SK-N-DZ (cell line): ENCODE results near the gene MCM3.

ENCODE experiments used
- DNase-seq: peaks from one replicate; pipeline ENCODE4 v3.0.0-alpha.2; 2015; ENCODE audit warnings: low spot score

Gene MCM3

DNA sequence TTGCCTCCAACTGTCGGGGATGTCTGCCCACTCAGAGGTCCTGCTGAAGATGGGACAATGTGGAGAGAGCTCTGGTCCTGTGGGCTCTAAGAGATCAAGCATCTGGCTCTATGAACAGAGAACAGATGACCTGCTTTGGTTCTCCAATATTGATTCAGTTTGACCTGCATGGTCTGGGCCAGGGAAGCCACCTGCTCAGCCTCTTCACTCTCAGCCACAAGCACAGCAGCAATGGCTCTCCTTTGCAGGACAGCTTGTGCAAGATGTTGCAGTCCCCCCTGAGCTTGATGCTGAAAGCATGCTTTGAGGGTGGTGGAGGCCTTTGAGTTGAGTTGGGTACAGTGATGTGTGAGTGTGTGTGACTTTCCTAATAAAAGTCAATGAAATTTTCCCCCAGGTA, 18.6 kb upstream of the MCM3 start:
- DNase-seq: peak; percentile 50

GRCh38 chr6:52301326-52301725, 16.8 kb upstream of the MCM3 start:
- no peak for DNase-seq

GRCh38 chr6:52300489-52300931, 16.0 kb upstream of the MCM3 start:
- no peak for DNase-seq

DNA sequence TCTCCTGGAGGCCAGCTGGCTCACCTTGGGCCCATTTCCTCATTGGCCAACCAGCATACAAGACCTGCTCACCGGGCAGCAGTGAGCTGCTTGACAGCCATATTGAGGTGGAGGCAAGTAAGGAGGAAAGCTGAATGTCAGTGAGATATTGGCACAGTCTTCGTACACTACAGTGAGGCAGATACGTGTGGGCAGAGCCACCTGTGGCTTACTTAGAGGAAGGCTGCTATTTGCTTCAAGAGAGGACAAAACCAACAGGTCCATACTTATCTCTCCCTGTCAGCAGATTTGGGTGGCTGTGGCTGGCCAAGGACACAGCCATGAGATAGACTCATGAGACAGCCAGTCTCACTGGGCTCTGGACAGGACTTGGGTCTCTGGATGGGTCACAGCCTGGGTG, 15.1 kb upstream of the MCM3 start:
- DNase-seq: no peak

GRCh38 chr6:52297433-52297832, 12.9 kb upstream of the MCM3 start:
- DNase-seq: no peak

DNA sequence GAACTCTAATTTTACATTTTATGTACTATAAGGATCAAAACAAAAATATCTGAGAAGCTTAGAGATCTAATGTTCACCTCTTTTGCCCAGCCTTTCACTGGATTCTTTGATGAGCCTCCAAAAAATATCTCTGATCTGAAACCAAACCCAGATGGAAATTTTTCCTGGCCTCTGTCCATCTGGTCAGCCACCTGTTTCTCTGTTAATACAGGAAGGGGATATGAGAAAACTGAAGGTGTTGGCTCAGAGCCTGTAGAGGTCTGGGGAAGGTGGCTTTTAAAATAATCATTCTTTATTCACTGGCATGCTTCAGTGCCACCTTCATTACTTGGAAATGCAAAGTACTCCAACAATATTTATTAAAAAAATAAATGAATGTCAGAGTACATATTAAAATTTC, 8.5 kb upstream of the MCM3 start:
- no peak for DNase-seq

GRCh38 chr6:52288841-52289240, 4.3 kb upstream of the MCM3 start:
- DNase-seq: no peak

DNA sequence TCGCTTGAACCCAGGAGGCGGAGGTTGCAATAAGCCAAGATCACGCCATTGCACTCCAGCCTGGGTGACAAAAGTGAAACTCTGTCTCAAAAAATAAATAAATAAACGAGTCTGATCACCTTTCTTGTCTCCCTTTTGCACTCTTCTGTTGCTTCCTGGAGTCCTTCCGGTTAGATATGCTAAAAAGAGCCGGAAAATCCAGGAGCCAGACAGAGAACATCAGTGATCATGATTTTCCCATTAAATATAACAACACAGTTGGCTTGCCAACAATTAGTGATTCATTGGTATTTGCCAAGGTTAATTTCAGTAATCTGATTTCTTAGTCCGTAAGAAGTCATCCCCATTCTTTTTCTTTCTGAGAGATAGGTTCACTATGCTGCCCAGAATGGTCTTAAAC, 3.7 kb upstream of the MCM3 start:
- DNase-seq: no peak

- peak; percentile 75 for DNase-seq
Observed at GRCh38 chr6:52286798-52287432, 2.4 kb upstream of the MCM3 start.

GRCh38 chr6:52285177-52286068, 881 bp upstream of the MCM3 start:
- peak; percentile 72 for DNase-seq

- peak; percentile 77 for DNase-seq
Observed at GRCh38 chr6:52284131-52284459, 447 bp downstream of the MCM3 start.

- DNase-seq: no peak
Observed at GRCh38 chr6:52283111-52283510, 1.4 kb downstream of the MCM3 start.

DNA sequence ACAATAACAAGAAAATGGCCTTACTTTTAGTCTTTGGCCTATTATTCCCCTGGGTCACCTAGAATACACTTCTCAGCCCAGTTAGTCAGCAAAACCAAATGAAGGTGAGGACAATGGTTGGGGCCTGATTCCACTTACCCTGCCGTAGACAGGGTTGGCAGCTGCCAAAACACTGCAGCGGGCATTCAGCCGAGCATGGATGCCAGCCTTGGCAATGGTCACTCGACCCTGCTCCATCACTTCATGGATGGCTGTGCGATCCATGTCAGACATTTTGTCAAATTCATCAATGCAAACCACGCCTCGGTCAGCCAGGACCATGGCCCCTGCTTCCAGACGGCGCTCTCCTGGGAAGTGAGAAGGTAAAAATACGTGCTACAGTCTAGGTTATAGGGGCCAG, 8.4 kb downstream of the MCM3 start:
- no peak for DNase-seq

DNA sequence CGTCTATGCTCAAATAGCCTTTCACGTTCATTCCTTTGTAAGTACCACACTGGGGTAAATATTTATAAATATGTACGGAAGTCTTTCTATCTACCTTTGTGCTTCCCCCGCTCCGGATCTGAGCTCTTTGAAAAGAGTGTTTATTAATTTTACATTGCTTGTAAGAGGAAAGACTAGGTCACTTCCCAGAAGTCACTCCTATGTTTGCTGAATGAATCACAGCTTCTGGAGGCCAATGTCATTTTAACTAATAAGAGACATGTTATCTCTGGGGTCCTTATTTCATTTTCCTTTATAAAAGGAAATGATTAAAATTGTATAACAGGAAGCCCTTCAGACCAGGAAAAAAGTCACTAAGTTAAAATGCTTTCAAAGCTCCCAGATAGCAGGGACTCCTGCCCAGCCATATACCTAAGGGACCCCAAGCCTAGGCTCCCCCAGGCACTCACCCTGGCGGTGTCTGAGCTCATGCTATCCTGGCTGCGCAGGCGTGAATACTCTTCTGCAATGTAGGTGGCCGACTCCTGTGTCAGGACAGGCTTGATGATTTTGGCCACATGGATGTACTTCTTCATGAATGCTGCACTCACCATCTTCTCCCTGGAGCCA, 12.6 kb downstream of the MCM3 start:
- DNase-seq: no peak

GRCh38 chr6:52263709-52264540, 20.6 kb downstream of the MCM3 start:
- DNase-seq: peak; percentile 56

- DNase-seq: no peak
Observed at GRCh38 chr6:52262620-52263344, 21.8 kb downstream of the MCM3 start.

GRCh38 chr6:52261229-52261628, 23.3 kb downstream of the MCM3 start:
- no peak for DNase-seq

DNA sequence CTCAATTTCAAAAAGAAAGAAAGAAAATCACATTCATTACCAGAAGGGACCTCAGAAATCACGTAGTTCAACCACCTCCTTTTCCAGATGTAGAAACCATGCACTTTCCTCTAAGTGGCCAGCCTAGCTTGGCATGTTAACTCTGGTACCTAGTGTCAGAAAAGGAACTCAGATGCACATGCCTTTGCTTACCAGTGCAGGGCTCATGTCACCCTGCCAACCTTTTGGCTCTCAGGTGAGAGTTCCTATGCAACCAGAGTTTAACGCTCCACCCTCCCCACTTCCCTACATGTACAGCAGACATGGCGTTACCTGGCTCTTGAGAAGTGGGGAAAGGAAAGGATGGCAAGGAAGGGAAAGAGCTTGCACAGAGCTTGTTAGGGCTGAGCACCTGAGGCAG, 23.9 kb downstream of the MCM3 start:
- DNase-seq: no peak

DNA sequence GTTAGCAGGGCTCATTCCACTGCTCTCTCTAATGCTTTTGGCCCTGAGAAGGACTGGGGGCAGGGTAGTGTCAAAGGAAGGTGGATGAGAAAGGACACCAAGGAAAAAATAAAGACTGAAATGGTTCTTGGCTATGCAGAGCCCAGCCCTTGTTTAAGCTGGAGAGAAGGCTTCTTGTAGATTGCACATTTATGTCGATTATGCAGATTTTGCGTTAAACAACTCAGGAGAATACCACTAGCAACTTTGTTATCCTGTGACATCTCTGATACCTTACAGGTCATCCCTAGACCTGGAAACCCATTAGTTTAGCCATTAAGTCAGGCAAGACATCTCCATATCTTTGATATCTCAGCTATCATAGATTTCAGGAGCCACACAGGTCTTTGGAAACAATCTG, 29.1 kb downstream of the MCM3 start:
- no peak for DNase-seq

GRCh38 chr6:52254731-52255378, 29.7 kb downstream of the MCM3 start:
- DNase-seq: no peak

DNA sequence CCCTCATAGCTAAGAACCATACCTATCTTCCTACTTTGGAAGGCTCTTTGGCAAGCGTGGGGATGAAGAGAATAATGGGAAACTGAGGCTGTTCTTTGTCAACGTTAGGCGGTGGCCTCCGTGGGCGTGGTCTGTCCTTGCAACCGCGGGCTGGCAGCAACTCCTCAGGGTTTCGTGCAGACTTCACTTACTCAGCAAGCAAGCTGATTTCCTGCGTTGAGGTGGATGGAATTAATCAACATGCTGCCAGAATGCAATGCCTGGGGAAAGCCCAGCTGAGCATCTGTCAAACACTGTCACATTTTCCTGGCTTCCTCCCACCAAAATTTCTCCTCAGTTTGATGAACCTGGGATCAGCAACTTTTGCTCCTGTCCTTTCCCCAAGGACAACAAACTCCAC, 31.0 kb downstream of the MCM3 start:
- DNase-seq: no peak
